OCI-LY7 (cell line): Measurements from ENCODE around the gene DEPDC1B.

Source experiments
- CTCF ChIP-seq: fragments of 200-600 bp; sonication (generic); conservative IDR thresholded peaks from 2 replicates; pipeline ENCODE4 v1.5.1; 2014; ENCODE audit warnings: mild to moderate bottlenecking, antibody characterized with exemption, low read length, moderate library complexity, mixed read lengths
- EZH2phosphoT487 ChIP-seq: fragments of 200-600 bp; sonication (generic); IDR thresholded peaks from 2 replicates; pipeline ENCODE4 v1.6.1; 2018; ENCODE audit warnings: low read depth, borderline replicate concordance, mild to moderate bottlenecking, mixed run types, antibody characterized with exemption, low read length, moderate library complexity, mixed read lengths

- no peak for TF ChIP-seq CTCF
- no peak for TF ChIP-seq EZH2phosphoT487
Measured at GRCh38 chr5:60648175-60648574, 51.8 kb downstream of the DEPDC1B start.
